Measurements from ENCODE around the gene ZNG1B.
"Not testable (repeated sequence)": the region's sequence is repeated elsewhere in the genome, so short reads cannot be mapped to it uniquely, and the experiment has no call there.

The ZNG1B gene

GRCh38 chr2:113503094-113504042, 65.9 kb downstream of the ZNG1B start:
- not testable (repeated sequence) for DNase-seq

- DNase-seq, result not testable (repeated sequence)
Measured at GRCh38 chr2:113504081-113504480, 66.6 kb downstream of the ZNG1B start.

GRCh38 chr2:113507394-113508140, 70.1 kb downstream of the ZNG1B start:
- not testable (repeated sequence) for DNase-seq

GRCh38 chr2:113508187-113508586, 70.7 kb downstream of the ZNG1B start:
- not testable (repeated sequence) for DNase-seq

GRCh38 chr2:113510913-113511312, 73.4 kb downstream of the ZNG1B start:
- DNase-seq, result not testable (repeated sequence)

- not testable (repeated sequence) for DNase-seq
Measured at GRCh38 chr2:113511859-113512258, 74.4 kb downstream of the ZNG1B start.

- not testable (repeated sequence) for DNase-seq
Measured at GRCh38 chr2:113515457-113515856, 78.0 kb downstream of the ZNG1B start.

GRCh38 chr2:113515995-113516394, 78.5 kb downstream of the ZNG1B start:
- DNase-seq, result not testable (repeated sequence)

GRCh38 chr2:113517025-113517424, 79.5 kb downstream of the ZNG1B start:
- not testable (repeated sequence) for DNase-seq

- not testable (repeated sequence) for DNase-seq
Measured at GRCh38 chr2:113520837-113521236, 83.3 kb downstream of the ZNG1B start.

GRCh38 chr2:113521492-113521891, 84.0 kb downstream of the ZNG1B start:
- not testable (repeated sequence) for DNase-seq

- not testable (repeated sequence) for DNase-seq
Measured at GRCh38 chr2:113524986-113525385, 87.5 kb downstream of the ZNG1B start.

- not testable (repeated sequence) for DNase-seq
Measured at GRCh38 chr2:113527350-113528045, 90.0 kb downstream of the ZNG1B start.

GRCh38 chr2:113528126-113528525, 90.6 kb downstream of the ZNG1B start:
- DNase-seq, result not testable (repeated sequence)

- not testable (repeated sequence) for DNase-seq
Measured at GRCh38 chr2:113528904-113529303, 91.4 kb downstream of the ZNG1B start.

- not testable (repeated sequence) for DNase-seq
Measured at GRCh38 chr2:113532991-113533390, 95.5 kb downstream of the ZNG1B start.

- not testable (repeated sequence) for DNase-seq
Measured at GRCh38 chr2:113536573-113536972, 99.1 kb downstream of the ZNG1B start.

GRCh38 chr2:113540834-113541203, 103.3 kb downstream of the ZNG1B start:
- DNase-seq, result not testable (repeated sequence)

- DNase-seq, result not testable (repeated sequence)
Measured at GRCh38 chr2:113541204-113541975, 103.9 kb downstream of the ZNG1B start.

GRCh38 chr2:113541976-113542485, 104.5 kb downstream of the ZNG1B start:
- not testable (repeated sequence) for DNase-seq

Data from nucleus accumbens (tissue), 56 donors.